ENCODE results near the gene BLCAP. TPM values are rescaled to one million over a fixed set of nuclear protein-coding genes. Genes with fewer than 3 reads are reported as not detected.
"Not testable (repeated sequence)": the region's sequence is repeated elsewhere in the genome, so short reads cannot be mapped to it uniquely, and the experiment has no call there.

BLCAP gene
- total RNA-seq, 2 donors from 2014 or later, result 39.3 to 39.8 TPM

GRCh38 chr20:37505263-37506151 lies 22.2 kb downstream of the BLCAP start:
- Mint-ChIP-seq H3K9me3 (no peaks in the 10 kb centered on the region), H3K36me3 (peaks cover 2% of the 10 kb centered on the region), H3K27me3 (no peaks in the 10 kb centered on the region), H3K4me3 (no peak overlapping the region), H3K27ac (no peak overlapping the region), H3K4me1 (ENCODE audit: low read depth in 2 of 2) (peaks cover 0 to 4% of the 10 kb centered on the region in 2 donors)
- ATAC-seq (no peak), DNase-seq (ENCODE audit: low spot score) (no peak)

- Mint-ChIP-seq H3K27ac (no peak overlapping the region), H3K4me3 (no peak overlapping the region)
Observed at GRCh38 chr20:37504404-37505096, 23.1 kb downstream of the BLCAP start.

GRCh38 chr20:37503256-37503927 lies 24.3 kb downstream of the BLCAP start:
- Mint-ChIP-seq H3K27me3 (no peaks in the 10 kb centered on the region), H3K4me1 (ENCODE audit: low read depth in 2 of 2) (no peaks in the 10 kb centered on the region), H3K36me3 (no peaks in the 10 kb centered on the region), H3K4me3 (no peak overlapping the region), H3K9me3 (no peaks in the 10 kb centered on the region), H3K27ac (no peak overlapping the region)
- ATAC-seq (peak in 1 of 2 donors; percentile 24), DNase-seq (ENCODE audit: low spot score) (no peak)

More at GRCh38 chr20:37504404-37505096, 23.1 kb downstream of the BLCAP start:
- H3K27me3 Mint-ChIP-seq, result no peaks in the 10 kb centered on the region
- no peaks in the 10 kb centered on the region for H3K36me3 Mint-ChIP-seq
- ATAC-seq (no peak), DNase-seq (ENCODE audit: low spot score) (no peak)
- no peaks in the 10 kb centered on the region for H3K9me3 Mint-ChIP-seq
- no peaks in the 10 kb centered on the region for H3K4me1 Mint-ChIP-seq (ENCODE audit: low read depth in 2 of 2)

GRCh38 chr20:37502654-37503053 lies 25.0 kb downstream of the BLCAP start:
- Mint-ChIP-seq H3K27me3 (no peaks in the 10 kb centered on the region), H3K27ac (no peak overlapping the region), H3K4me1 (ENCODE audit: low read depth in 2 of 2) (no peaks in the 10 kb centered on the region), H3K4me3 (no peak overlapping the region), H3K36me3 (no peaks in the 10 kb centered on the region), H3K9me3 (no peaks in the 10 kb centered on the region)
- DNase-seq (ENCODE audit: low spot score) (no peak), ATAC-seq (no peak)

GRCh38 chr20:37501940-37502339 lies 25.7 kb downstream of the BLCAP start:
- no peaks in the 10 kb centered on the region for H3K27me3 Mint-ChIP-seq
- DNase-seq (ENCODE audit: low spot score) (no peak), ATAC-seq (no peak)
- H3K4me3 Mint-ChIP-seq, result no peak overlapping the region
- H3K36me3 Mint-ChIP-seq, result no peaks in the 10 kb centered on the region
- no peaks in the 10 kb centered on the region for H3K4me1 Mint-ChIP-seq (ENCODE audit: low read depth in 2 of 2)
- no peaks in the 10 kb centered on the region for H3K9me3 Mint-ChIP-seq
- no peak overlapping the region for H3K27ac Mint-ChIP-seq

- Mint-ChIP-seq H3K4me3 (no peak overlapping the region), H3K27me3 (no peaks in the 10 kb centered on the region), H3K27ac (no peak overlapping the region), H3K9me3 (no peaks in the 10 kb centered on the region), H3K4me1 (ENCODE audit: low read depth in 2 of 2) (peaks cover 0 to 2% of the 10 kb centered on the region in 2 donors), H3K36me3 (no peaks in the 10 kb centered on the region)
- ATAC-seq (no peak), DNase-seq (ENCODE audit: low spot score) (no peak)
Observed at GRCh38 chr20:37500311-37500710, 27.4 kb downstream of the BLCAP start.

GRCh38 chr20:37498066-37498665 lies 29.5 kb downstream of the BLCAP start:
- no peak for DNase-seq (ENCODE audit: low spot score)
- Mint-ChIP-seq H3K4me3 (no peak overlapping the region), H3K27me3 (no peaks in the 10 kb centered on the region), H3K9me3 (no peaks in the 10 kb centered on the region), H3K4me1 (ENCODE audit: low read depth in 2 of 2) (peaks cover 0 to 9% of the 10 kb centered on the region in 2 donors), H3K27ac (no peak overlapping the region), H3K36me3 (no peaks in the 10 kb centered on the region)
- no peak for ATAC-seq

GRCh38 chr20:37494796-37495195 lies 32.9 kb downstream of the BLCAP start:
- H3K4me3 Mint-ChIP-seq, result no peak overlapping the region
- no peaks in the 10 kb centered on the region for H3K9me3 Mint-ChIP-seq
- DNase-seq (ENCODE audit: low spot score), result no peak
- H3K27me3 Mint-ChIP-seq, result no peaks in the 10 kb centered on the region
- peaks cover 0 to 9% of the 10 kb centered on the region in 2 donors for H3K4me1 Mint-ChIP-seq (ENCODE audit: low read depth in 2 of 2)
- no peak for ATAC-seq
- H3K36me3 Mint-ChIP-seq, result no peaks in the 10 kb centered on the region
- no peak overlapping the region for H3K27ac Mint-ChIP-seq

- Mint-ChIP-seq H3K4me3 (no peak overlapping the region), H3K36me3 (no peaks in the 10 kb centered on the region), H3K27ac (no peak overlapping the region), H3K4me1 (ENCODE audit: low read depth in 2 of 2) (peaks cover 0 to 9% of the 10 kb centered on the region in 2 donors), H3K9me3 (no peaks in the 10 kb centered on the region), H3K27me3 (no peaks in the 10 kb centered on the region)
- ATAC-seq (no peak), DNase-seq (ENCODE audit: low spot score) (no peak)
Observed at GRCh38 chr20:37494301-37494700, 33.4 kb downstream of the BLCAP start.

- peak overlapping the region in 1 of 2 donors; percentile 9 for H3K27ac Mint-ChIP-seq
Observed at GRCh38 chr20:37492945-37493344, 34.7 kb downstream of the BLCAP start.

GRCh38 chr20:37492096-37492625 lies 35.5 kb downstream of the BLCAP start:
- ATAC-seq (no peak), DNase-seq (ENCODE audit: low spot score) (no peak)
- Mint-ChIP-seq H3K4me1 (ENCODE audit: low read depth in 2 of 2) (peaks cover 0 to 9% of the 10 kb centered on the region in 2 donors), H3K9me3 (no peaks in the 10 kb centered on the region), H3K27me3 (no peaks in the 10 kb centered on the region), H3K36me3 (no peaks in the 10 kb centered on the region), H3K27ac (no peak overlapping the region), H3K4me3 (no peak overlapping the region)

More at GRCh38 chr20:37492945-37493344, 34.7 kb downstream of the BLCAP start:
- ATAC-seq (no peak), DNase-seq (ENCODE audit: low spot score) (no peak)
- Mint-ChIP-seq H3K9me3 (no peaks in the 10 kb centered on the region), H3K4me3 (no peak overlapping the region), H3K36me3 (no peaks in the 10 kb centered on the region), H3K4me1 (ENCODE audit: low read depth in 2 of 2) (peaks cover 0 to 9% of the 10 kb centered on the region in 2 donors), H3K27me3 (no peaks in the 10 kb centered on the region)

- H3K9me3 Mint-ChIP-seq, result no peaks in the 10 kb centered on the region
- ATAC-seq (no peak), DNase-seq (ENCODE audit: low spot score) (no peak)
- no peak overlapping the region for H3K4me3 Mint-ChIP-seq
- H3K27me3 Mint-ChIP-seq, result no peaks in the 10 kb centered on the region
- H3K4me1 Mint-ChIP-seq (ENCODE audit: low read depth in 2 of 2), result peaks cover 0 to 7% of the 10 kb centered on the region in 2 donors
- H3K36me3 Mint-ChIP-seq, result no peaks in the 10 kb centered on the region
- no peak overlapping the region for H3K27ac Mint-ChIP-seq
Observed at GRCh38 chr20:37490663-37491350, 36.9 kb downstream of the BLCAP start.

GRCh38 chr20:37486209-37486608 lies 41.5 kb downstream of the BLCAP start:
- not testable (repeated sequence) for H3K27me3 Mint-ChIP-seq; H3K4me3 Mint-ChIP-seq; H3K9me3 Mint-ChIP-seq; H3K27ac Mint-ChIP-seq; ATAC-seq; H3K36me3 Mint-ChIP-seq; H3K4me1 Mint-ChIP-seq (ENCODE audit: low read depth in 2 of 2); DNase-seq (ENCODE audit: low spot score)

All from natural killer cell treated with Interleukin-12 subunit alpha and Interleukin-12 subunit beta and Interleukin-15 and Interleukin-18, amount 100 ng/mL, for 72 hours (primary cell).